GM23338 (cell line): ENCODE data around the gene HSBP1. TPM values are rescaled to one million over a fixed set of nuclear protein-coding genes. Genes with fewer than 3 reads are reported as not detected.

Source experiments
- ATAC-seq: fragments of 200-7000 bp; cut with Tn5 transposase; 3 replicates; pipeline ENCODE4 v1.9.1; 2020
- DNase-seq: peaks from one replicate; pipeline ENCODE4 v3.0.0-alpha.2; 2015; ENCODE audit warnings: low spot score
- H2AFZ ChIP-seq: fragments of 200-600 bp; sonication (generic); 2 replicates; pipeline ENCODE4 v1.8.0; 2016; ENCODE audit warnings: antibody characterized with exemption, mild to moderate bottlenecking, moderate library complexity
- H3F3A ChIP-seq: fragments of 200-600 bp; sonication (generic); replicated peaks from 2 replicates; pipeline ENCODE4 v1.8.0; 2017; ENCODE audit warnings: antibody characterized with exemption, mixed run types, low read depth
- H3K27ac ChIP-seq: fragments of 200-600 bp; sonication (generic); 2 replicates; pipeline ENCODE4 v1.6.1; 2016; ENCODE audit warnings: low read depth
- H3K27me3 ChIP-seq: fragments of 200-600 bp; sonication (generic); 2 replicates; pipeline ENCODE4 v1.8.0; 2016; ENCODE audit warnings: mild to moderate bottlenecking, mixed run types, moderate library complexity; ENCODE audit not compliant: insufficient read depth
- H3K36me3 ChIP-seq: fragments of 200-600 bp; sonication (generic); 2 replicates; pipeline ENCODE4 v1.8.0; 2016; ENCODE audit warnings: mild to moderate bottlenecking; ENCODE audit not compliant: insufficient read depth
- H3K4me1 ChIP-seq: fragments of 200-600 bp; sonication (generic); 2 replicates; pipeline ENCODE4 v1.8.0; 2016; ENCODE audit warnings: mild to moderate bottlenecking, moderate library complexity; ENCODE audit not compliant: insufficient read depth
- H3K4me2 ChIP-seq: fragments of 200-600 bp; sonication (generic); 2 replicates; pipeline ENCODE4 v1.7.1; 2017; ENCODE audit warnings: mixed run types
- H3K4me3 ChIP-seq: fragments of 200-600 bp; sonication (generic); 2 replicates; pipeline ENCODE4 v1.6.1; 2016; ENCODE audit warnings: mixed run types
- H3K79me2 ChIP-seq: fragments of 200-600 bp; sonication (generic); replicated peaks from 2 replicates; pipeline ENCODE4 v1.8.0; 2017; ENCODE audit warnings: mild to moderate bottlenecking; ENCODE audit not compliant: insufficient read depth
- H3K9me2 ChIP-seq: fragments of 200-600 bp; sonication (generic); 2 replicates; pipeline ENCODE4 v1.8.0; 2017; ENCODE audit not compliant: insufficient read depth
- H4K20me1 ChIP-seq: fragments of 200-600 bp; sonication (generic); replicated peaks from 2 replicates; pipeline ENCODE4 v1.8.0; 2017; ENCODE audit warnings: mild to moderate bottlenecking; ENCODE audit not compliant: insufficient read depth
- H3K27ac Mint-ChIP-seq: 2 replicates; pipeline ENCODE4 v1.8.0; 2020; ENCODE audit warnings: inconsistent platforms, mild to moderate bottlenecking, moderate library complexity, mixed read lengths
- H3K27me3 Mint-ChIP-seq: 3 replicates; pipeline ENCODE4 v1.8.0; 2022; ENCODE audit warnings: low read depth, mild to moderate bottlenecking, moderate library complexity, mixed read lengths, inconsistent platforms; ENCODE audit not compliant: insufficient read depth, poor library complexity
- H3K36me3 Mint-ChIP-seq: 3 replicates; pipeline ENCODE4 v1.8.0; 2021; ENCODE audit warnings: low read depth, mild to moderate bottlenecking, inconsistent platforms, moderate library complexity, mixed read lengths
- H3K4me1 Mint-ChIP-seq: 3 replicates; pipeline ENCODE4 v1.8.0; 2020; ENCODE audit warnings: mild to moderate bottlenecking, inconsistent platforms, mixed read lengths
- H3K4me3 Mint-ChIP-seq: 3 replicates; pipeline ENCODE4 v1.8.0; 2021; ENCODE audit warnings: moderate library complexity, mild to moderate bottlenecking, inconsistent platforms, mixed read lengths
- H3K9me3 Mint-ChIP-seq: 3 replicates; pipeline ENCODE4 v1.8.0; 2020; ENCODE audit warnings: moderate library complexity, mild to moderate bottlenecking, inconsistent platforms, mixed read lengths
- CREB1 ChIP-seq: fragments of 250-450 bp; sonication (Bioruptor Pico); IDR thresholded peaks from 2 replicates; pipeline ENCODE4 v1.5.0; 2020; ENCODE audit warnings: low read depth, mild to moderate bottlenecking, moderate library complexity
- EZH2 ChIP-seq: fragments of 200-600 bp; sonication (generic); IDR thresholded peaks from one replicate; pipeline ENCODE4 v1.8.0; 2017; ENCODE audit warnings: antibody characterized with exemption, mild to moderate bottlenecking, low read depth; ENCODE audit not compliant: unreplicated experiment
- EZH2phosphoT487 ChIP-seq: fragments of 200-600 bp; sonication (generic); IDR thresholded peaks from one replicate; pipeline ENCODE4 v1.8.1; 2018; ENCODE audit warnings: antibody characterized with exemption; ENCODE audit not compliant: unreplicated experiment
- JUNB ChIP-seq: IDR thresholded peaks from one replicate; pipeline ENCODE4 v1.6.1; 2016; ENCODE audit warnings: antibody characterized with exemption; ENCODE audit not compliant: unreplicated experiment
- NANOG ChIP-seq: IDR thresholded peaks from 2 replicates; pipeline ENCODE4 v1.6.1; 2016; ENCODE audit warnings: antibody characterized with exemption, borderline replicate concordance
- POLR2AphosphoS5 ChIP-seq: IDR thresholded peaks from 2 replicates; pipeline ENCODE4 v1.6.1; 2016; ENCODE audit warnings: antibody characterized with exemption, low read depth
- STAT1 ChIP-seq: IDR thresholded peaks from one replicate; pipeline ENCODE4 v1.6.1; 2016; ENCODE audit warnings: antibody characterized with exemption; ENCODE audit not compliant: unreplicated experiment
- ZNF114 ChIP-seq: fragments of 250-450 bp; sonication (Bioruptor Pico); IDR thresholded peaks from 2 replicates; pipeline ENCODE4 v1.5.0; 2020; ENCODE audit warnings: mild to moderate bottlenecking, moderate library complexity
- ZNF331 ChIP-seq: fragments of 250-450 bp; sonication (Bioruptor Pico); IDR thresholded peaks from 2 replicates; pipeline ENCODE4 v1.5.0; 2020; ENCODE audit warnings: low read depth, mild to moderate bottlenecking, moderate library complexity
- polyA plus RNA-seq: library from polyadenylated mRNA; unstranded; fragments of >200 nt; fragmentation: Nextera tagmentation; extraction: Ambion mirVana; gene quantifications from 2 replicates; pipeline ENCODE4 v1.2.1, GENCODE V29; 2016
- total RNA-seq: library from RNA; depleted of rRNA; stranded (reverse); fragments of >200 nt; shearing (Covaris generic); gene quantifications from 2 replicates; pipeline ENCODE4 v1.2.3, GENCODE V29; 2014
- TF ChIP-seq, protein P1 (sequence below): fragments of 250-450 bp; sonication (Bioruptor Pico); IDR thresholded peaks from 2 replicates; pipeline ENCODE4 v1.5.0; 2020; ENCODE audit warnings: mild to moderate bottlenecking, moderate library complexity
- TF ChIP-seq, protein P2 (sequence below): IDR thresholded peaks from 2 replicates; pipeline ENCODE4 v1.6.1; 2016; ENCODE audit warnings: antibody characterized with exemption
- TF ChIP-seq, protein P3 (sequence below): IDR thresholded peaks from one replicate; pipeline ENCODE4 v1.6.1; 2018; ENCODE audit warnings: antibody characterized with exemption; ENCODE audit not compliant: unreplicated experiment
- TF ChIP-seq, protein P4 (sequence below), 2 experiments: fragments of 200-600 bp in 1 of 2; sonication (generic) in 1 of 2; conservative IDR thresholded peaks; 2 replicates each; pipeline versions ENCODE4 v1.5.1 to v1.6.1; 2016 to 2017; ENCODE audit warnings: antibody characterized with exemption in 2 of 2, low read depth in 2 of 2, mild to moderate bottlenecking in 2 of 2, moderate library complexity in 1 of 2

Gene HSBP1
- total and polyA plus RNA-seq, 2 experiments from 2014 or later = 71.0 to 817 TPM

DNA sequence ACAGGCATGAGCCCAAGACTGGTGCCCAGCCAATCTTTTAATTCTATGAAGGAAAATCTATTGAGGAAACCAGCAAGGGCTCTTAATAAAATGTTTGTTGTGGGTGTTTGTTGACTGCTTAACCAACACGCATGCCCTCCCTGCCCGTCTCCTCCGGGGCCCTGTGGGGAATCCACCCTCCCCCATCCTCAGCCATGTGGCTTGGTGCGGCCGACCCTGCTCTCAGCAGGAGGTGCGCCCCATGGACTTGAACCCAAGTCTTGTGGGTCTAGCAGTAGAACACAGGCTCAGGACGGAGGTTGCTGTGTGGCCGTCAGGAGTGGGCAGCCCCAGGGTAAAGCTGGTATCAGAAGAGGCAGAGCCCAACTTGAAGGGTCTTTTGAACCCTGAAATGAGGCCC is 46.1 kb downstream of the HSBP1 start:
- ATAC-seq (no peak), DNase-seq (no peak)
- no peaks in the 10 kb centered on the region for H3K36me3 Mint-ChIP-seq
- peaks cover 5% of the 10 kb centered on the region for H3K27me3 Mint-ChIP-seq
- H3K4me1 ChIP-seq = peaks cover 17% of the 10 kb centered on the region
- H3K4me3 Mint-ChIP-seq = no peak overlapping the region
- no peaks in the 10 kb centered on the region for H4K20me1 ChIP-seq
- no peaks in the 10 kb centered on the region for H3F3A ChIP-seq
- H3K79me2 ChIP-seq = no peaks in the 10 kb centered on the region
- no peak overlapping the region for H3K27ac ChIP-seq
- H3K9me3 Mint-ChIP-seq = no peaks in the 10 kb centered on the region
- no peak overlapping the region for H3K4me3 ChIP-seq
- 0 out of 2 replicates have a peak, but pooled peaks cover 5% of the 10 kb centered on the region for H3K9me2 ChIP-seq
- H3K4me1 Mint-ChIP-seq = peaks cover 32% of the 10 kb centered on the region
- H3K27me3 ChIP-seq = no peaks in the 10 kb centered on the region
- TF ChIP-seq STAT1 = no peak
- TF ChIP-seq ZNF114 (CRISPR knock-in tag) = no peak
- TF ChIP-seq, protein P1, sequence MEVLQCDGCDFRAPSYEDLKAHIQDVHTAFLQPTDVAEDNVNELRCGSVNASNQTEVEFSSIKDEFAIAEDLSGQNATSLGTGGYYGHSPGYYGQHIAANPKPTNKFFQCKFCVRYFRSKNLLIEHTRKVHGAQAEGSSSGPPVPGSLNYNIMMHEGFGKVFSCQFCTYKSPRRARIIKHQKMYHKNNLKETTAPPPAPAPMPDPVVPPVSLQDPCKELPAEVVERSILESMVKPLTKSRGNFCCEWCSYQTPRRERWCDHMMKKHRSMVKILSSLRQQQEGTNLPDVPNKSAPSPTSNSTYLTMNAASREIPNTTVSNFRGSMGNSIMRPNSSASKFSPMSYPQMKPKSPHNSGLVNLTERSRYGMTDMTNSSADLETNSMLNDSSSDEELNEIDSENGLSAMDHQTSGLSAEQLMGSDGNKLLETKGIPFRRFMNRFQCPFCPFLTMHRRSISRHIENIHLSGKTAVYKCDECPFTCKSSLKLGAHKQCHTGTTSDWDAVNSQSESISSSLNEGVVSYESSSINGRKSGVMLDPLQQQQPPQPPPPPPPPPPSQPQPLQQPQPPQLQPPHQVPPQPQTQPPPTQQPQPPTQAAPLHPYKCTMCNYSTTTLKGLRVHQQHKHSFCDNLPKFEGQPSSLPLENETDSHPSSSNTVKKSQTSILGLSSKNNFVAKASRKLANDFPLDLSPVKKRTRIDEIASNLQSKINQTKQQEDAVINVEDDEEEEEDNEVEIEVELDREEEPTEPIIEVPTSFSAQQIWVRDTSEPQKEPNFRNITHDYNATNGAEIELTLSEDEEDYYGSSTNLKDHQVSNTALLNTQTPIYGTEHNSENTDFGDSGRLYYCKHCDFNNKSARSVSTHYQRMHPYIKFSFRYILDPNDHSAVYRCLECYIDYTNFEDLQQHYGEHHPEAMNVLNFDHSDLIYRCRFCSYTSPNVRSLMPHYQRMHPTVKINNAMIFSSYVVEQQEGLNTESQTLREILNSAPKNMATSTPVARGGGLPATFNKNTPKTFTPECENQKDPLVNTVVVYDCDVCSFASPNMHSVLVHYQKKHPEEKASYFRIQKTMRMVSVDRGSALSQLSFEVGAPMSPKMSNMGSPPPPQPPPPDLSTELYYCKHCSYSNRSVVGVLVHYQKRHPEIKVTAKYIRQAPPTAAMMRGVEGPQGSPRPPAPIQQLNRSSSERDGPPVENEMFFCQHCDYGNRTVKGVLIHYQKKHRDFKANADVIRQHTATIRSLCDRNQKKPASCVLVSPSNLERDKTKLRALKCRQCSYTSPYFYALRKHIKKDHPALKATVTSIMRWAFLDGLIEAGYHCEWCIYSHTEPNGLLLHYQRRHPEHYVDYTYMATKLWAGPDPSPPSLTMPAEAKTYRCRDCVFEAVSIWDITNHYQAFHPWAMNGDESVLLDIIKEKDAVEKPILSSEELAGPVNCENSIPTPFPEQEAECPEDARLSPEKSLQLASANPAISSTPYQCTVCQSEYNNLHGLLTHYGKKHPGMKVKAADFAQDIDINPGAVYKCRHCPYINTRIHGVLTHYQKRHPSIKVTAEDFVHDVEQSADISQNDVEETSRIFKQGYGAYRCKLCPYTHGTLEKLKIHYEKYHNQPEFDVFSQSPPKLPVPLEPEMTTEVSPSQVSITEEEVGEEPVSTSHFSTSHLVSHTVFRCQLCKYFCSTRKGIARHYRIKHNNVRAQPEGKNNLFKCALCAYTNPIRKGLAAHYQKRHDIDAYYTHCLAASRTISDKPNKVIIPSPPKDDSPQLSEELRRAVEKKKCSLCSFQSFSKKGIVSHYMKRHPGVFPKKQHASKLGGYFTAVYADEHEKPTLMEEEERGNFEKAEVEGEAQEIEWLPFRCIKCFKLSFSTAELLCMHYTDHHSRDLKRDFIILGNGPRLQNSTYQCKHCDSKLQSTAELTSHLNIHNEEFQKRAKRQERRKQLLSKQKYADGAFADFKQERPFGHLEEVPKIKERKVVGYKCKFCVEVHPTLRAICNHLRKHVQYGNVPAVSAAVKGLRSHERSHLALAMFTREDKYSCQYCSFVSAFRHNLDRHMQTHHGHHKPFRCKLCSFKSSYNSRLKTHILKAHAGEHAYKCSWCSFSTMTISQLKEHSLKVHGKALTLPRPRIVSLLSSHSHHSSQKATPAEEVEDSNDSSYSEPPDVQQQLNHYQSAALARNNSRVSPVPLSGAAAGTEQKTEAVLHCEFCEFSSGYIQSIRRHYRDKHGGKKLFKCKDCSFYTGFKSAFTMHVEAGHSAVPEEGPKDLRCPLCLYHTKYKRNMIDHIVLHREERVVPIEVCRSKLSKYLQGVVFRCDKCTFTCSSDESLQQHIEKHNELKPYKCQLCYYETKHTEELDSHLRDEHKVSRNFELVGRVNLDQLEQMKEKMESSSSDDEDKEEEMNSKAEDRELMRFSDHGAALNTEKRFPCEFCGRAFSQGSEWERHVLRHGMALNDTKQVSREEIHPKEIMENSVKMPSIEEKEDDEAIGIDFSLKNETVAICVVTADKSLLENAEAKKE (CRISPR knock-in tag) = no peak
- no peak for TF ChIP-seq POLR2AphosphoS5
- no peak for TF ChIP-seq CREB1 (CRISPR knock-in tag)
- no peak for TF ChIP-seq EZH2
- TF ChIP-seq, protein P2, sequence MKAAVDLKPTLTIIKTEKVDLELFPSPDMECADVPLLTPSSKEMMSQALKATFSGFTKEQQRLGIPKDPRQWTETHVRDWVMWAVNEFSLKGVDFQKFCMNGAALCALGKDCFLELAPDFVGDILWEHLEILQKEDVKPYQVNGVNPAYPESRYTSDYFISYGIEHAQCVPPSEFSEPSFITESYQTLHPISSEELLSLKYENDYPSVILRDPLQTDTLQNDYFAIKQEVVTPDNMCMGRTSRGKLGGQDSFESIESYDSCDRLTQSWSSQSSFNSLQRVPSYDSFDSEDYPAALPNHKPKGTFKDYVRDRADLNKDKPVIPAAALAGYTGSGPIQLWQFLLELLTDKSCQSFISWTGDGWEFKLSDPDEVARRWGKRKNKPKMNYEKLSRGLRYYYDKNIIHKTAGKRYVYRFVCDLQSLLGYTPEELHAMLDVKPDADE = no peak
- TF ChIP-seq JUNB = no peak
- TF ChIP-seq ZNF331 (CRISPR knock-in tag) = no peak
- TF ChIP-seq, protein P3, sequence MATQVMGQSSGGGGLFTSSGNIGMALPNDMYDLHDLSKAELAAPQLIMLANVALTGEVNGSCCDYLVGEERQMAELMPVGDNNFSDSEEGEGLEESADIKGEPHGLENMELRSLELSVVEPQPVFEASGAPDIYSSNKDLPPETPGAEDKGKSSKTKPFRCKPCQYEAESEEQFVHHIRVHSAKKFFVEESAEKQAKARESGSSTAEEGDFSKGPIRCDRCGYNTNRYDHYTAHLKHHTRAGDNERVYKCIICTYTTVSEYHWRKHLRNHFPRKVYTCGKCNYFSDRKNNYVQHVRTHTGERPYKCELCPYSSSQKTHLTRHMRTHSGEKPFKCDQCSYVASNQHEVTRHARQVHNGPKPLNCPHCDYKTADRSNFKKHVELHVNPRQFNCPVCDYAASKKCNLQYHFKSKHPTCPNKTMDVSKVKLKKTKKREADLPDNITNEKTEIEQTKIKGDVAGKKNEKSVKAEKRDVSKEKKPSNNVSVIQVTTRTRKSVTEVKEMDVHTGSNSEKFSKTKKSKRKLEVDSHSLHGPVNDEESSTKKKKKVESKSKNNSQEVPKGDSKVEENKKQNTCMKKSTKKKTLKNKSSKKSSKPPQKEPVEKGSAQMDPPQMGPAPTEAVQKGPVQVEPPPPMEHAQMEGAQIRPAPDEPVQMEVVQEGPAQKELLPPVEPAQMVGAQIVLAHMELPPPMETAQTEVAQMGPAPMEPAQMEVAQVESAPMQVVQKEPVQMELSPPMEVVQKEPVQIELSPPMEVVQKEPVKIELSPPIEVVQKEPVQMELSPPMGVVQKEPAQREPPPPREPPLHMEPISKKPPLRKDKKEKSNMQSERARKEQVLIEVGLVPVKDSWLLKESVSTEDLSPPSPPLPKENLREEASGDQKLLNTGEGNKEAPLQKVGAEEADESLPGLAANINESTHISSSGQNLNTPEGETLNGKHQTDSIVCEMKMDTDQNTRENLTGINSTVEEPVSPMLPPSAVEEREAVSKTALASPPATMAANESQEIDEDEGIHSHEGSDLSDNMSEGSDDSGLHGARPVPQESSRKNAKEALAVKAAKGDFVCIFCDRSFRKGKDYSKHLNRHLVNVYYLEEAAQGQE = no peak
- TF ChIP-seq, protein P4, sequence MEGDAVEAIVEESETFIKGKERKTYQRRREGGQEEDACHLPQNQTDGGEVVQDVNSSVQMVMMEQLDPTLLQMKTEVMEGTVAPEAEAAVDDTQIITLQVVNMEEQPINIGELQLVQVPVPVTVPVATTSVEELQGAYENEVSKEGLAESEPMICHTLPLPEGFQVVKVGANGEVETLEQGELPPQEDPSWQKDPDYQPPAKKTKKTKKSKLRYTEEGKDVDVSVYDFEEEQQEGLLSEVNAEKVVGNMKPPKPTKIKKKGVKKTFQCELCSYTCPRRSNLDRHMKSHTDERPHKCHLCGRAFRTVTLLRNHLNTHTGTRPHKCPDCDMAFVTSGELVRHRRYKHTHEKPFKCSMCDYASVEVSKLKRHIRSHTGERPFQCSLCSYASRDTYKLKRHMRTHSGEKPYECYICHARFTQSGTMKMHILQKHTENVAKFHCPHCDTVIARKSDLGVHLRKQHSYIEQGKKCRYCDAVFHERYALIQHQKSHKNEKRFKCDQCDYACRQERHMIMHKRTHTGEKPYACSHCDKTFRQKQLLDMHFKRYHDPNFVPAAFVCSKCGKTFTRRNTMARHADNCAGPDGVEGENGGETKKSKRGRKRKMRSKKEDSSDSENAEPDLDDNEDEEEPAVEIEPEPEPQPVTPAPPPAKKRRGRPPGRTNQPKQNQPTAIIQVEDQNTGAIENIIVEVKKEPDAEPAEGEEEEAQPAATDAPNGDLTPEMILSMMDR (conservative IDR thresholded peaks at IDR 0.05; ENCODE audit: low read depth in 2 of 2) = no peak
- no peak for TF ChIP-seq NANOG
- no peak for TF ChIP-seq EZH2phosphoT487
- H3K4me2 ChIP-seq = no peak overlapping the region
- no peak overlapping the region for H3K27ac Mint-ChIP-seq
- no peaks in the 10 kb centered on the region for H3K36me3 ChIP-seq
- no peak overlapping the region for H2AFZ ChIP-seq
